ENCODE data around the gene MAP4K2.

MAP4K2 gene

DNA sequence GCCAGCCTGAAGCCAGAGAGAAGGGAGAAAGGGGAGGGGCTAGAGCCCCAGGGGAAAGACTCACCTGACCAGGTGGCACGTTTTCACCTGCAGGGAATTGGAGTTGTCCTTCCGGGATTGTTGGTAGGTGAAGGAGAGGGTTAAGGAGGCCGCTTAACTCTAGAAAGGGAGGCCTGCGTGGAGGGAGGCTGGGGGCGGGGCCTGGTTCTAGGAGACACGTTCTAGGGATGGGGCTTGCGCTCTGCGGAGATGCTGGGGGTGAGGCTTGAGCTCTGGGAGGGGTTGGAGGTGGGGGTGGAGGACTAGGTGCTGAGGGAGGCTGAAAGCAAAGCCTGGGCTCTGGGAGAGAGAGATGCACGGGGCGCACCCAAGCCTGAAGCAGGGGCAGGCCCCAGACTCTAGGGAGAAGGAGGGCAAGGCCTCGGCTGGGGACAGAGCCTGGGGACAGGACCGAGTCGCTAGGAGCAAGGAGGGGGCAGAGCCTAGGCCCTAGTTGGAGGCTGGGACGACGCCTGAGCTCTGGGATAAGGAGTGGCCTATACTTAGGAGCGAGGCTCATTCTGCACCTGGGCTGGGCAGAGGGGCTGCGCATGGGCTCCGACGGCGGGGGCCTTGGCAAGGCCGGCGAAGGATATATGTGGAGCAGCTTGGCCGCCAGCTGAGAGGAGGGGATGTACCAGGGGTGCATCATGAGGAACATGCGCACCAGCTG lies 61.5 kb downstream of the MAP4K2 start:
- DNase-seq (ENCODE audit: low read depth in 3 of 3), result no peak

GRCh38 chr11:64739871-64740270 lies 63.1 kb downstream of the MAP4K2 start:
- no peak for DNase-seq (ENCODE audit: low read depth in 3 of 3)

GRCh38 chr11:64736654-64737053 lies 66.4 kb downstream of the MAP4K2 start:
- no peak for DNase-seq (ENCODE audit: low read depth in 3 of 3)

DNA sequence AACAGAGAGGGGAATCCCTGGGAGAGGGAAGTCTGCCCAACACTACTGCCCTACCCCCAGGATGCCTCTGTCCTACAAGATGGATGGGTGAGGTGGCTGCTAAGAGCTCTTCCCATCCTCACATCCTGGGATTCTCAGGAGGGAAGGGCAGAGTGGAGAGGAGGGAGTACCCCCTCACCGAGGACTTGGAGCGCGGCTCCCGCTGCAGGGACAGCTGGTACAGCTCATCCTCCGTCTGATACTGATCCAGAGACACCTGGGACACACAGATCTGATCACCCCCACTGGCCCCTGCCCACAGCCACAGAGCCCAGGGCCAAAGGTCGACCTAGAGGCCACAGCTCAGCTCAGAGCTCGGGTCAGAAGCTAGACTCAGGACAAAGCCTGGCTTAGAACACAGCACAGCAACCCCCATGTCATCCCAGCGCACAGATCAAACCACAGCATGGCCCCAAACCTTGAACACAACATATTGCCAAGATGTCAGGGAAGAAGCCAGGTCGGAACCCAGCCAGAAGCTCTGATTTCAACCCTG lies 67.2 kb downstream of the MAP4K2 start:
- no peak for DNase-seq (ENCODE audit: low read depth in 3 of 3)

Measured in stimulated activated CD4-positive, alpha-beta T cell treated with anti-CD3 and anti-CD28 coated beads, TNF-alpha, amount 100 ng/mL, for 48 hours (primary cell).